K562 (cell line): ENCODE results near the gene SDHAF1. TPM values are rescaled to one million over a fixed set of nuclear protein-coding genes. Genes with fewer than 3 reads are reported as not detected.

Experiments
- CREM ChIP-seq: IDR thresholded peaks from 2 replicates; pipeline ENCODE4 v1.6.1; 2014; ENCODE audit warnings: antibody characterized with exemption, low read depth
- CTBP1 ChIP-seq: fragments of 450-650 bp; IDR thresholded peaks from 2 replicates; pipeline ENCODE4 v1.6.1; 2016; ENCODE audit warnings: borderline replicate concordance
- EZH2 ChIP-seq: IDR thresholded peaks from 2 replicates; pipeline ENCODE4 v1.6.1; 2012; ENCODE audit warnings: low read depth, mild to moderate bottlenecking, inconsistent platforms, low read length, borderline replicate concordance
- HOXB6 ChIP-seq: fragments of 250-450 bp; sonication (Bioruptor Pico); IDR thresholded peaks from 2 replicates; pipeline ENCODE4 v1.5.1; 2022; ENCODE audit warnings: mild to moderate bottlenecking, borderline replicate concordance
- IFI16 ChIP-seq: fragments of 250-450 bp; sonication (Bioruptor Pico); IDR thresholded peaks from 2 replicates; pipeline ENCODE4 v2.1.2; 2022; ENCODE audit warnings: mild to moderate bottlenecking, inconsistent platforms
- KAT8 ChIP-seq: fragments of 450-650 bp; IDR thresholded peaks from 2 replicates; pipeline ENCODE4 v1.6.1; 2016; ENCODE audit warnings: low read depth, mild to moderate bottlenecking
- MYNN ChIP-seq, 2 experiments: sonication (generic); formaldehyde crosslinking in 1 of 2; IDR thresholded peaks; 2 replicates each; pipeline versions ENCODE4 v1.5.0 to v1.6.1; 2016 to 2020; ENCODE audit warnings: antibody characterized with exemption in 1 of 2, missing genetic modification reagents in 1 of 2
- NCOA1 ChIP-seq: fragments of 450-650 bp; IDR thresholded peaks from 2 replicates; pipeline ENCODE4 v1.6.1; 2016; ENCODE audit warnings: low read depth
- NEUROD1 ChIP-seq: fragments of 150-350 bp; IDR thresholded peaks from 2 replicates; pipeline ENCODE4 v1.6.1; 2014; ENCODE audit warnings: borderline replicate concordance, low read length, low read depth; ENCODE audit not compliant: partially characterized antibody
- NR2C2 ChIP-seq, 2 experiments: fragments of 200-800 bp in 1 of 2; sonication (Bioruptor generic) in 1 of 2; sonication (generic) in 1 of 2; formaldehyde crosslinking in 1 of 2; IDR thresholded peaks; 2 replicates each; pipeline versions ENCODE4 v1.6.1 to v1.8.0; 2016 to 2022; ENCODE audit warnings: mild to moderate bottlenecking in 1 of 2, missing compliant biosample characterization in 1 of 2, missing genetic modification characterization in 1 of 2, missing genetic modification reagents in 1 of 2
- NUFIP1 ChIP-seq: fragments of 450-650 bp; IDR thresholded peaks from 2 replicates; pipeline ENCODE4 v1.6.1; 2018; ENCODE audit not compliant: partially characterized antibody
- OTX1 ChIP-seq: fragments of 450-650 bp; formaldehyde crosslinking; IDR thresholded peaks from 2 replicates; pipeline ENCODE4 v1.4.0; 2022; ENCODE audit warnings: mild to moderate bottlenecking
- PHTF2 ChIP-seq: fragments of 250-450 bp; sonication (Bioruptor Pico); IDR thresholded peaks from 2 replicates; pipeline ENCODE4 v1.5.0; 2021; ENCODE audit warnings: mild to moderate bottlenecking
- PRPF4 ChIP-seq: fragments of 200-400 bp; formaldehyde crosslinking; IDR thresholded peaks from one replicate; pipeline ENCODE4 v1.6.1; 2017; ENCODE audit warnings: low read length, low read depth, mild to moderate bottlenecking; ENCODE audit not compliant: insufficient read depth, poor library complexity, severe bottlenecking
- SETDB1 ChIP-seq: IDR thresholded peaks from one replicate; pipeline ENCODE4 v1.6.1; 2012; ENCODE audit warnings: low read length, control low read depth, inconsistent platforms
- SOX6 ChIP-seq: fragments of 450-650 bp; IDR thresholded peaks from 2 replicates; pipeline ENCODE4 v1.6.1; 2014; ENCODE audit warnings: mild to moderate bottlenecking
- SP1 ChIP-seq: sonication (generic); formaldehyde crosslinking; IDR thresholded peaks from 2 replicates; pipeline ENCODE4 v1.8.1; 2022; ENCODE audit warnings: mild to moderate bottlenecking, missing genetic modification reagents
- SUPT5H ChIP-seq: fragments of 450-650 bp; IDR thresholded peaks from 2 replicates; pipeline ENCODE4 v1.6.1; 2016
- ZEB2 ChIP-seq: fragments of 450-650 bp; IDR thresholded peaks from 2 replicates; pipeline ENCODE4 v1.6.1; 2016
- ZNF12 ChIP-seq: sonication (generic); formaldehyde crosslinking; IDR thresholded peaks from 2 replicates; pipeline ENCODE4 v1.4.0; 2020; ENCODE audit warnings: mild to moderate bottlenecking, missing genetic modification reagents
- ZNF175 ChIP-seq: fragments of 200-800 bp; sonication (Bioruptor generic); IDR thresholded peaks from 2 replicates; pipeline ENCODE4 v1.6.1; 2016; ENCODE audit warnings: low read depth, mild to moderate bottlenecking, missing genetic modification characterization, missing compliant biosample characterization
- ZNF717 ChIP-seq: fragments of 250-450 bp; sonication (Bioruptor Pico); IDR thresholded peaks from 2 replicates; pipeline ENCODE4 v1.5.0; 2021
- polyA plus RNA-seq, 8 experiments: library from polyadenylated mRNA; depleted of rRNA in 4 of 8; stranded (reverse) in 5 of 8; unstranded in 3 of 8; fragments of >200 nt; fragmentation: Nextera tagmentation in 2 of 8; fragmentation: Illumina TruSeq in 1 of 8; extraction: Ambion mirVana in 2 of 8; extraction: Trizol in 1 of 8; gene quantifications; 2 replicates each; pipeline versions ENCODE4 v1.2.1 to v1.2.3, GENCODE V29; 2011 to 2014; ENCODE audit warnings: inconsistent platforms in 1 of 8, missing spikeins in 1 of 8
- total RNA-seq, 7 experiments: library from RNA; depleted of rRNA in 6 of 7; stranded (reverse); fragments of >200 nt in 6 of 7; fragmentation: Illumina TruSeq in 2 of 7; extraction: Trizol in 2 of 7; gene quantifications; 2 replicates each; pipeline versions ENCODE4 v1.2.1 to v1.2.3, GENCODE V29; 2011 to 2021; ENCODE audit warnings: low replicate concordance in 1 of 7
- TF ChIP-seq, protein P1 (sequence below): sonication (generic); formaldehyde crosslinking; IDR thresholded peaks from 2 replicates; pipeline ENCODE4 v1.4.0; 2020; ENCODE audit warnings: mild to moderate bottlenecking, missing genetic modification reagents
- TF ChIP-seq, protein P2 (sequence below): IDR thresholded peaks from 2 replicates; pipeline ENCODE4 v1.6.1; 2011; ENCODE audit warnings: borderline replicate concordance, low read depth, mild to moderate bottlenecking, moderate library complexity, low read length; ENCODE audit not compliant: insufficient read depth, poor library complexity, severe bottlenecking

Gene SDHAF1
- total and polyA plus RNA-seq, 9 of the 15 experiments (the other 6 are each of a cell fraction or from before 2014, with no cell fraction given) = 0.42 to 55.7 (median 18.8) TPM

DNA sequence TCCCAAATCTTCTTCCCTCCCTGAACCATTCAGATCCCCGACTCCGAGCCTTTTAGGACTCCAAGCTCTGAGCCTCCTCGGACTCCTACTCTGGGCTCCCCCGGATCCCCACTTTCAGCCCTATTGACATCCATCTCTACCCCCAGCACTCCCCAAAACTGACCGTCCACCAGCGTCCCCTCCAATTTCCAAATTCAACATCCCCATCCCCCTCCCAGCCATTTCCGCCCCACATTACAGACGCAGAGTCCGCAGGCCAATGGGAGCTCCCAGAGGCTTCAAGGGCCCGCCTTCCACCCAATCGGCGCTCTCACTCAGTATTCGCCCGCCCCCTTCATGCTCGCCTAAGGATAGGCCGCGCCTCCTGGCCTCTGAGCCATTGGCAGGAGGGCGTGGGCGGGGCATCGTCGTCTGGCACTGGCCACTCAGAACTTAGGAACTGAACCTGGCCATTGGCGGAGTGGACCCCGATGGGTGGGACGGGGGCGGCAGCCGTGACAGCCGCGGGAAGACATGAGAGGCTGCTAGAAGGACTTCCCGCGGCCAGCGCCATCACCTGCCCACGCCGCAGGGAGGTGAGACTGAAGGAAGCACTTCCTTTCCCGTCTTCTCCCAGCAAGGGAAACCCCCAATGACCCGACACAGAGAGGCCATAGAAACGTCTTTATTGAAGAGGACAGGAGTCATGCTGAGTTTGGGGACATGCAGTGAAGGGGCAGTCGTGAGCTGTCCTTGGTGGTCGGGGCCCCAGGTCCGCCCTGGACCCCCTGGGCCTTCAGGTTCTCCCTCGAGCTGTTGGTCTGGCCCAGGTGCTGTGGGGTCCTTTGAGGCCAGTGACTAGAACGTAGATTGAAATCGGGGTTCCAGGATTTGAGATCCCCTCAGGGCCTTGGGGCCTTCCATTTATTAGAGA is 19.3 kb downstream of the SDHAF1 start, which contains the start of gene ALKBH6 (continued):
- TF ChIP-seq MYNN (IDR thresholded peaks at IDR 0.05) (no peak), MYNN (CRISPR knock-in tag; IDR thresholded peaks at IDR 0.05) (no peak), OTX1 (CRISPR knock-in tag) (peak; percentile 91), ZNF175 (CRISPR knock-in tag) (no peak), ZNF717 (CRISPR knock-in tag) (no peak), SETDB1 (no peak), ZEB2 (no peak; the same call in 1 of the 2 replicates), CREM (peak; percentile 80), NUFIP1 (no peak), SP1 (CRISPR knock-in tag) (peak; percentile 94), IFI16 (CRISPR knock-in tag) (no peak), HOXB6 (CRISPR knock-in tag) (no peak), EZH2 (no peak), NEUROD1 (peak; percentile 92), SOX6 (no peak), KAT8 (no peak), CTBP1 (peak; percentile 52; the same call in 1 of the 2 replicates), NCOA1 (no peak), SUPT5H (peak; percentile 80), PRPF4 (no peak), ZNF12 (CRISPR knock-in tag) (0 out of 2 replicates have a peak, but pooled peaks have one; percentile 50), PHTF2 (CRISPR knock-in tag) (no peak), NR2C2 (CRISPR knock-in tag; IDR thresholded peaks at IDR 0.05) (no peak), NR2C2 (tag; IDR thresholded peaks at IDR 0.05) (no peak)
- TF ChIP-seq, protein P1, sequence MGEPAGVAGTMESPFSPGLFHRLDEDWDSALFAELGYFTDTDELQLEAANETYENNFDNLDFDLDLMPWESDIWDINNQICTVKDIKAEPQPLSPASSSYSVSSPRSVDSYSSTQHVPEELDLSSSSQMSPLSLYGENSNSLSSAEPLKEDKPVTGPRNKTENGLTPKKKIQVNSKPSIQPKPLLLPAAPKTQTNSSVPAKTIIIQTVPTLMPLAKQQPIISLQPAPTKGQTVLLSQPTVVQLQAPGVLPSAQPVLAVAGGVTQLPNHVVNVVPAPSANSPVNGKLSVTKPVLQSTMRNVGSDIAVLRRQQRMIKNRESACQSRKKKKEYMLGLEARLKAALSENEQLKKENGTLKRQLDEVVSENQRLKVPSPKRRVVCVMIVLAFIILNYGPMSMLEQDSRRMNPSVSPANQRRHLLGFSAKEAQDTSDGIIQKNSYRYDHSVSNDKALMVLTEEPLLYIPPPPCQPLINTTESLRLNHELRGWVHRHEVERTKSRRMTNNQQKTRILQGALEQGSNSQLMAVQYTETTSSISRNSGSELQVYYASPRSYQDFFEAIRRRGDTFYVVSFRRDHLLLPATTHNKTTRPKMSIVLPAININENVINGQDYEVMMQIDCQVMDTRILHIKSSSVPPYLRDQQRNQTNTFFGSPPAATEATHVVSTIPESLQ (CRISPR knock-in tag) = no peak
- TF ChIP-seq, protein P2, sequence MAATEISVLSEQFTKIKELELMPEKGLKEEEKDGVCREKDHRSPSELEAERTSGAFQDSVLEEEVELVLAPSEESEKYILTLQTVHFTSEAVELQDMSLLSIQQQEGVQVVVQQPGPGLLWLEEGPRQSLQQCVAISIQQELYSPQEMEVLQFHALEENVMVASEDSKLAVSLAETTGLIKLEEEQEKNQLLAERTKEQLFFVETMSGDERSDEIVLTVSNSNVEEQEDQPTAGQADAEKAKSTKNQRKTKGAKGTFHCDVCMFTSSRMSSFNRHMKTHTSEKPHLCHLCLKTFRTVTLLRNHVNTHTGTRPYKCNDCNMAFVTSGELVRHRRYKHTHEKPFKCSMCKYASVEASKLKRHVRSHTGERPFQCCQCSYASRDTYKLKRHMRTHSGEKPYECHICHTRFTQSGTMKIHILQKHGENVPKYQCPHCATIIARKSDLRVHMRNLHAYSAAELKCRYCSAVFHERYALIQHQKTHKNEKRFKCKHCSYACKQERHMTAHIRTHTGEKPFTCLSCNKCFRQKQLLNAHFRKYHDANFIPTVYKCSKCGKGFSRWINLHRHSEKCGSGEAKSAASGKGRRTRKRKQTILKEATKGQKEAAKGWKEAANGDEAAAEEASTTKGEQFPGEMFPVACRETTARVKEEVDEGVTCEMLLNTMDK = no peak
